ENCODE results near the gene NGFR.

The NGFR gene

DNA sequence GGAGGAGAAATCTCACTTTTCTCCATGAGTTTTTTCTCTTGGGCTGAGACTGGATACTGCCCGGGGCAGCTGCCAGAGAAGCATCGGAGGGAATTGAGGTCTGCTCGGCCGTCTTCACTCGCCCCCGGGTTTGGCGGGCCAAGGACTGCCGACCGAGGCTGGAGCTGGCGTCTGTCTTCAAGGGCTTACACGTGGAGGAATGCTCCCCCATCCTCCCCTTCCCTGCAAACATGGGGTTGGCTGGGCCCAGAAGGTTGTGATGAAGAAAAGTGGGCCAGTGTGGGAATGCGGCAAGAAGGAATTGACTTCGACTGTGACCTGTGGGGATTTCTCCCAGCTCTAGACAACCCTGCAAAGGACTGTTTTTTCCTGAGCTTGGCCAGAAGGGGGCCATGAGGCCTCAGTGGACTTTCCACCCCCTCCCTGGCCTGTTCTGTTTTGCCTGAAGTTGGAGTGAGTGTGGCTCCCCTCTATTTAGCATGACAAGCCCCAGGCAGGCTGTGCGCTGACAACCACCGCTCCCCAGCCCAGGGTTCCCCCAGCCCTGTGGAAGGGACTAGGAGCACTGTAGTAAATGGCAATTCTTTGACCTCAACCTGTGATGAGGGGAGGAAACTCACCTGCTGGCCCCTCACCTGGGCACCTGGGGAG is 19.1 kb downstream of the NGFR start:
- H3K79me2 ChIP-seq (ENCODE audit: control insufficient read depth, low read length): no peaks in the 10 kb centered on the region

DNA sequence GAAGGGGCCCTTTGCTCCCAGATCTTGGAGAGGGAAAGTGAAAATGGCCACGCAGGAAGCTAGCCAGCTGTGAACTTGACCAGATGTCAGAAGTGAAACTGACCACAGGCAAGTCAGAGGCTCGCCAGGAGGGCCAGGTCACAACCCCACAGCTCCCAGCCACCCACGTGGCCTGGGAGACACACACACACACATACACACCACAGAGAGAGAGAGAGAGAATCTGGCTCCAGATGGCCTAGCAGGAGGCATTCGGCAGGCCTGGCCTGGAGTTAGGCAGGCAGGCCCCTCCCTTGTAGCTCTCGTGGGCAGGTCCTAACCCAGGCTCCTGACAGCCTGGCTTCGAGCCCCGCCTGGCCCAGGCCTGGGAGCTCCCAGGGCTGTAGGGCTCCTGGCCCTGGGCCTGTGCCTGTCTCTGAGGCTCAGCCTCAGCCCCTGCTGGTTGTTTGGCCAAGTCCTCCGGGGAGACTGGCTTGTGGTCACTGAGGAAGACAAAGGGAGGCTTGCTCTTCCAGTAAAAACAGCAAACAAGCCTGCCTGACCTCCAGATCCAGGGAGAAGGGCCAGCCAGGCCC is 20.2 kb downstream of the NGFR start:
- Histone ChIP-seq H3K4me3 (ENCODE audit: low read length) (no peak overlapping the region), H3K4me2 (ENCODE audit: low read length) (no peak overlapping the region), H3K27ac (ENCODE audit: low read depth, low read length) (no peak overlapping the region), H3K79me2 (ENCODE audit: control insufficient read depth, low read length) (no peaks in the 10 kb centered on the region), H3K9me3 (ENCODE audit: control insufficient read depth, insufficient read depth, low read length) (no peaks in the 10 kb centered on the region), H3K9me2 (replicated peaks; ENCODE audit: control insufficient read depth, low read length) (no peaks in the 10 kb centered on the region), H3K27me3 (ENCODE audit: control insufficient read depth, low read length) (no peaks in the 10 kb centered on the region; the same call in 1 of the 2 replicates), H3F3A (ENCODE audit: control insufficient read depth, insufficient read depth) (no peaks in the 10 kb centered on the region), H3K36me3 (ENCODE audit: control insufficient read depth, low read length) (no peaks in the 10 kb centered on the region), H3K4me1 (ENCODE audit: control insufficient read depth, low read length) (no peaks in the 10 kb centered on the region), H4K20me1 (ENCODE audit: control insufficient read depth, insufficient read depth, low read depth, low read length) (no peaks in the 10 kb centered on the region)
- TF ChIP-seq, protein P1, sequence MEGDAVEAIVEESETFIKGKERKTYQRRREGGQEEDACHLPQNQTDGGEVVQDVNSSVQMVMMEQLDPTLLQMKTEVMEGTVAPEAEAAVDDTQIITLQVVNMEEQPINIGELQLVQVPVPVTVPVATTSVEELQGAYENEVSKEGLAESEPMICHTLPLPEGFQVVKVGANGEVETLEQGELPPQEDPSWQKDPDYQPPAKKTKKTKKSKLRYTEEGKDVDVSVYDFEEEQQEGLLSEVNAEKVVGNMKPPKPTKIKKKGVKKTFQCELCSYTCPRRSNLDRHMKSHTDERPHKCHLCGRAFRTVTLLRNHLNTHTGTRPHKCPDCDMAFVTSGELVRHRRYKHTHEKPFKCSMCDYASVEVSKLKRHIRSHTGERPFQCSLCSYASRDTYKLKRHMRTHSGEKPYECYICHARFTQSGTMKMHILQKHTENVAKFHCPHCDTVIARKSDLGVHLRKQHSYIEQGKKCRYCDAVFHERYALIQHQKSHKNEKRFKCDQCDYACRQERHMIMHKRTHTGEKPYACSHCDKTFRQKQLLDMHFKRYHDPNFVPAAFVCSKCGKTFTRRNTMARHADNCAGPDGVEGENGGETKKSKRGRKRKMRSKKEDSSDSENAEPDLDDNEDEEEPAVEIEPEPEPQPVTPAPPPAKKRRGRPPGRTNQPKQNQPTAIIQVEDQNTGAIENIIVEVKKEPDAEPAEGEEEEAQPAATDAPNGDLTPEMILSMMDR (IDR thresholded peaks at IDR 0.05; ENCODE audit: low read depth, low read length, poor library complexity, severe bottlenecking): no peak
- TF ChIP-seq EZH2phosphoT487 (IDR thresholded peaks at IDR 0.05; ENCODE audit: borderline replicate concordance, low read length): no peak

More for the DNA sequence above, 19.1 kb downstream of the NGFR start:
- Histone ChIP-seq H3K4me1 (ENCODE audit: control insufficient read depth, low read length) (no peaks in the 10 kb centered on the region), H3K9me2 (replicated peaks; ENCODE audit: control insufficient read depth, low read length) (no peaks in the 10 kb centered on the region), H3K36me3 (ENCODE audit: control insufficient read depth, low read length) (no peaks in the 10 kb centered on the region), H3K9me3 (ENCODE audit: control insufficient read depth, insufficient read depth, low read length) (no peaks in the 10 kb centered on the region), H3K27me3 (ENCODE audit: control insufficient read depth, low read length) (no peaks in the 10 kb centered on the region), H4K20me1 (ENCODE audit: control insufficient read depth, insufficient read depth, low read depth, low read length) (no peaks in the 10 kb centered on the region), H3K27ac (ENCODE audit: low read depth, low read length) (no peak overlapping the region), H3K4me3 (ENCODE audit: low read length) (no peak overlapping the region), H3F3A (ENCODE audit: control insufficient read depth, insufficient read depth) (no peaks in the 10 kb centered on the region), H3K4me2 (ENCODE audit: low read length) (no peak overlapping the region)
- TF ChIP-seq, protein P1 (IDR thresholded peaks at IDR 0.05; ENCODE audit: low read depth, low read length, poor library complexity, severe bottlenecking): no peak
- TF ChIP-seq EZH2phosphoT487 (IDR thresholded peaks at IDR 0.05; ENCODE audit: borderline replicate concordance, low read length): no peak

DNA sequence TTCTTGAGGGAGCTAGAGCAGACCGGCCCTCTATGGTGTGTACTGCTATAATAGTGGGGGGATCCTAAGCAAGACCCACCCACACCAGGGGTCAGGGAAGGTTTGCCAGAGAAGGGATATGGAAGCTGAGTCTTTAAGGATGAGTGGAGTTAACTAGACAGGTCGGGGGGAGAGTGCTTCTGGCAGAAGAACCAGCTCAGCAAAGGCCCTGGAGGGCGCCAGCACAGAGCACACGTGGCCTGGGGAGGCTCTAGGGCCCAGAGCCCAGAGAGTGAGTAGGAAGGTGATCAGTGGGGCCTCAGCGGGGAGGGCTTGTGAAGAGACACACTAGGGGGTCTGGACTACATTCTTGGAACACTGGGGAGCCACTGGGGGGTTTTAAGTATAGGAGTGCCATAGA is 21.1 kb downstream of the NGFR start:
- H3F3A ChIP-seq (ENCODE audit: control insufficient read depth, insufficient read depth): no peaks in the 10 kb centered on the region
- no peaks in the 10 kb centered on the region for H3K4me1 ChIP-seq (ENCODE audit: control insufficient read depth, low read length)
- no peaks in the 10 kb centered on the region for H3K36me3 ChIP-seq (ENCODE audit: control insufficient read depth, low read length)
- H3K27ac ChIP-seq (ENCODE audit: low read depth, low read length): no peak overlapping the region
- H3K4me2 ChIP-seq (ENCODE audit: low read length): no peak overlapping the region
- no peaks in the 10 kb centered on the region for H4K20me1 ChIP-seq (ENCODE audit: control insufficient read depth, insufficient read depth, low read depth, low read length)
- no peaks in the 10 kb centered on the region for H3K9me2 ChIP-seq (replicated peaks; ENCODE audit: control insufficient read depth, low read length)
- no peaks in the 10 kb centered on the region for H3K79me2 ChIP-seq (ENCODE audit: control insufficient read depth, low read length)
- no peaks in the 10 kb centered on the region for H3K9me3 ChIP-seq (ENCODE audit: control insufficient read depth, insufficient read depth, low read length)
- H3K27me3 ChIP-seq (ENCODE audit: control insufficient read depth, low read length): no peaks in the 10 kb centered on the region; the same call in 1 of the 2 replicates
- no peak for TF ChIP-seq EZH2phosphoT487 (IDR thresholded peaks at IDR 0.05; ENCODE audit: borderline replicate concordance, low read length)
- TF ChIP-seq, protein P1 (IDR thresholded peaks at IDR 0.05; ENCODE audit: low read depth, low read length, poor library complexity, severe bottlenecking): no peak
- H3K4me3 ChIP-seq (ENCODE audit: low read length): no peak overlapping the region
